Measurements from ENCODE around the gene RNASEH2A.

RNASEH2A gene

GRCh38 chr19:12783291-12783848 is 23.0 kb upstream of the RNASEH2A start:
- DNase-seq = no peak

- peak; percentile 49 for DNase-seq
Measured at GRCh38 chr19:12783849-12784393, 22.5 kb upstream of the RNASEH2A start.

GRCh38 chr19:12784394-12784870 is 22.0 kb upstream of the RNASEH2A start:
- no peak for DNase-seq

- DNase-seq = peak; percentile 47
Measured at GRCh38 chr19:12784871-12785430, 21.4 kb upstream of the RNASEH2A start.

GRCh38 chr19:12785431-12786031 is 20.9 kb upstream of the RNASEH2A start:
- DNase-seq = peak; percentile 40

- DNase-seq = peak; percentile 69
Measured at GRCh38 chr19:12786141-12786870, 20.1 kb upstream of the RNASEH2A start.

GRCh38 chr19:12786952-12787351 is 19.4 kb upstream of the RNASEH2A start:
- DNase-seq = no peak

- no peak for DNase-seq
Measured at GRCh38 chr19:12787458-12787857, 18.9 kb upstream of the RNASEH2A start.

GRCh38 chr19:12788042-12788681 is 18.2 kb upstream of the RNASEH2A start:
- DNase-seq = peak; percentile 48

GRCh38 chr19:12788682-12789097 is 17.7 kb upstream of the RNASEH2A start:
- DNase-seq = peak; percentile 90

- no peak for DNase-seq
Measured at GRCh38 chr19:12789098-12789903, 17.1 kb upstream of the RNASEH2A start.

- peak; percentile 97 for DNase-seq
Measured at GRCh38 chr19:12789904-12790619, 16.3 kb upstream of the RNASEH2A start.

GRCh38 chr19:12790628-12791344 is 15.6 kb upstream of the RNASEH2A start:
- peak; percentile 46 for DNase-seq

GRCh38 chr19:12791345-12792050 is 14.9 kb upstream of the RNASEH2A start, which contains the start of gene JUNB:
Gene JUNB, plus strand, starts transcription at chr19:12791486. Its CDS starts 286 bp downstream, at chr19:12791772.
- DNase-seq = peak; percentile 98

GRCh38 chr19:12792051-12792852 is 14.1 kb upstream of the RNASEH2A start:
- peak; percentile 83 for DNase-seq

GRCh38 chr19:12792853-12793289 is 13.5 kb upstream of the RNASEH2A start:
- no peak for DNase-seq

- DNase-seq = peak; percentile 96
Measured at GRCh38 chr19:12793290-12794195, 12.8 kb upstream of the RNASEH2A start.

Measured in femur (tissue), 1 donor.